ENCODE data around the gene EYS. TPM values are rescaled to one million over a fixed set of nuclear protein-coding genes. Genes with fewer than 3 reads are reported as not detected.
"Not testable (repeated sequence)": the region's sequence is repeated elsewhere in the genome, so short reads cannot be mapped to it uniquely, and the experiment has no call there.

The EYS gene
- total RNA-seq, 1 donor from 2014 or later, result not detected

- Histone ChIP-seq H3K4me3 (no peak overlapping the region), H3K9me3 (no peaks in the 10 kb centered on the region), H3K36me3 (no peaks in the 10 kb centered on the region), H3K27me3 (ENCODE audit: low read depth) (no peaks in the 10 kb centered on the region), H3K27ac (no peak overlapping the region), H3K4me1 (no peaks in the 10 kb centered on the region)
- intact Hi-C loops (cut with DNase I), result no loop called here
- TF ChIP-seq CTCF (IDR thresholded peaks at IDR 0.05), result no peak
- DNase-seq (no peak), ATAC-seq (no peak)
These were observed 1456.9 kb downstream of the EYS start for GRCh38 chr6:64250126-64250525.

DNA sequence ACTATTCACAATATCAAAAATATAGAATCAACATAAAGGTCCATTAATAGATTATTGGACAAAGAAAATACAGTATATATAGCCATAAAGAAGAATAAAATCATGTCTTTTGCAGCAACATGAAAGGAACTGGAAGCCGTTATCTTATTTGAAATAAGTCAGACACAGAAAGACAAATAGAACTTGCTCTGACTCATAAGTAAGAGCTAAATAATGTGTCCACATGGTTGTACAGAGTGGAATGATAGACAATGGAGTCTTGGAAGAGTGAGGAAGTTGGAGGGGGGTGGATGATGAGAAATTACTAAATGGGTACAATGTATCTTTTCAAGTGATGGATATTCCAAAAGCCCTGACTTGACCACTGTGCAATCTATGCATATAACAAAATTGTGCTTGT, 1457.9 kb downstream of the EYS start:
- H3K4me1 ChIP-seq, result no peaks in the 10 kb centered on the region
- DNase-seq, result no peak
- no peaks in the 10 kb centered on the region for H3K27me3 ChIP-seq (ENCODE audit: low read depth)
- no peak for TF ChIP-seq CTCF (IDR thresholded peaks at IDR 0.05)
- H3K9me3 ChIP-seq, result no peaks in the 10 kb centered on the region
- ATAC-seq, result no peak
- H3K36me3 ChIP-seq, result no peaks in the 10 kb centered on the region
- intact Hi-C loops (cut with DNase I), result no loop called here
- H3K4me3 ChIP-seq, result no peak overlapping the region
- no peak overlapping the region for H3K27ac ChIP-seq

- Histone ChIP-seq H3K4me3 (no peak overlapping the region), H3K27ac (no peak overlapping the region), H3K9me3 (no peaks in the 10 kb centered on the region), H3K27me3 (ENCODE audit: low read depth) (no peaks in the 10 kb centered on the region), H3K36me3 (no peaks in the 10 kb centered on the region), H3K4me1 (no peaks in the 10 kb centered on the region)
- DNase-seq (no peak), ATAC-seq (no peak)
- intact Hi-C loops (cut with DNase I), result no loop called here
- TF ChIP-seq CTCF (IDR thresholded peaks at IDR 0.05), result no peak
These were observed 1463.4 kb downstream of the EYS start for GRCh38 chr6:64243618-64244017.

GRCh38 chr6:64238908-64239307, 1468.1 kb downstream of the EYS start:
- H3K27me3 ChIP-seq (ENCODE audit: low read depth); intact Hi-C loops (cut with DNase I); ATAC-seq; H3K9me3 ChIP-seq; H3K4me1 ChIP-seq; DNase-seq; H3K27ac ChIP-seq; H3K4me3 ChIP-seq; H3K36me3 ChIP-seq: not testable (repeated sequence)

DNA sequence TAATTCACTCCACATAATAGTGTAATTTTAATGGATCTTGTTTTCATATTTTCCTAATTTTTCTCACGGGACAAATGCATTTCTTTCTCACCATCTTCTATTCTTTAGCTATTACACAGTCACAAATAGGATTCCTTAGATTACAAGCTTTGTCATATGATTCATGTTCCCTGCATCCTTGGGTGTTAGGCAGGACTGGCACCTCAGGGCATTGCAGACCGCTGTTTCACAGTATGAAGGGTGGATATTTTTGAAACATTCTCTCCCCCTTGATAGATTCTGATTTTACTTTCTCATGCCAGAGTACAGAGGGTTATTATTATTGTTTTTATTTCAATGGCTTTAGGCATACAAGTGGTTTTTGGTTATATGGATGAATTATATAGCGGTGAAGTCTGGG, 1469.0 kb downstream of the EYS start:
- no peak overlapping the region for H3K27ac ChIP-seq
- intact Hi-C loops (cut with DNase I), result no loop called here
- no peak overlapping the region for H3K4me3 ChIP-seq
- ATAC-seq (no peak), DNase-seq (no peak)
- no peaks in the 10 kb centered on the region for H3K9me3 ChIP-seq
- no peaks in the 10 kb centered on the region for H3K27me3 ChIP-seq (ENCODE audit: low read depth)
- H3K36me3 ChIP-seq, result no peaks in the 10 kb centered on the region
- TF ChIP-seq CTCF (IDR thresholded peaks at IDR 0.05), result no peak
- H3K4me1 ChIP-seq, result no peaks in the 10 kb centered on the region

DNA sequence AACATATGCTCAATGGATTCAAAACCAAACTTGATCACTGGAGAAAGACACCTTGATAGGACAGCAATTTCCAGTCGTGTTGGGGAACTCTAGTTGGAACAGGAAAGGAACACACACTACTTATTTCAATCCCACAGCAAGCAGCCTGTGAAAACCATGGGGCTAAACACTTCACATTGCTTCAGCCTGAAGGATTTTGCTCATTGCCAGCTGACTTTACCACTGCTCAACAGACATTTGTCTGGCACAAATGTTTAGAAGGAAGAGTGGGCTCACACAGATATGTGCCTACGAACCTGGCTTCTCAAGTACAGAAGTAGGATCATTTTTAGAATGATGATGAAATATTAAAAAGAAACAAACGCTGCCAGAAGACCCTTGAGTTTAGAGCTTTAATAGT, 1473.3 kb downstream of the EYS start:
- DNase-seq, result no peak
- Histone ChIP-seq H3K9me3 (no peaks in the 10 kb centered on the region), H3K4me3 (no peak overlapping the region), H3K4me1 (no peaks in the 10 kb centered on the region), H3K36me3 (no peaks in the 10 kb centered on the region), H3K27me3 (ENCODE audit: low read depth) (no peaks in the 10 kb centered on the region), H3K27ac (no peak overlapping the region)
- ATAC-seq, result no peak
- intact Hi-C loops (cut with DNase I), result no loop called here
- TF ChIP-seq CTCF (IDR thresholded peaks at IDR 0.05), result no peak
